GM18951 (cell line): ENCODE results near the gene LRP1.

ENCODE experiments used
- POLR2A ChIP-seq: IDR thresholded peaks from 4 replicates; pipeline ENCODE4 v1.6.1; 2011; ENCODE audit warnings: mild to moderate bottlenecking; ENCODE audit not compliant: insufficient read length, insufficient read depth; ENCODE audit errors: extremely low read depth
- in situ Hi-C: fragments of 300-500 bp; cut with MboI; formaldehyde crosslinking; loops from one replicate; pipeline ENCODE4 v1.12.0; 2022; ENCODE audit warnings: low sequenced_read_pairs, mixed read lengths, inconsistent platforms; ENCODE audit not compliant: unreplicated experiment

LRP1 gene

GRCh38 chr12:57191410-57191809 lies 63.1 kb downstream of the LRP1 start:
- in situ Hi-C loops = no loop called here
- TF ChIP-seq POLR2A = no peak

DNA sequence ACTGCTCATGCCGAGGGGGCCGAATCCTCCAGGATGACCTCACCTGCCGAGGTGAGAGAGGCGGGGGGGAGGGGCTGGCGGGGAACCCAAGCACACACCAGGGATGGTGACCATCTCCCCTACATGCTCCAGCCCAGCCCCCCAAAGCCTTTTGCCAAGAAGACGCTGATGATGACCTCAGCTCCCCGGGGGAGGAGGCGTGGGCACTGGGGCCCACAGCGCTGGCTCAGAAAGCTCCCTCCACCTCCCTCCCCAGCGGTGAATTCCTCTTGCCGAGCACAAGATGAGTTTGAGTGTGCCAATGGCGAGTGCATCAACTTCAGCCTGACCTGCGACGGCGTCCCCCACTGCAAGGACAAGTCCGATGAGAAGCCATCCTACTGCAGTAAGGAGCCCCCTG lies 64.6 kb downstream of the LRP1 start:
- in situ Hi-C loops = no loop called here
- no peak for TF ChIP-seq POLR2A

DNA sequence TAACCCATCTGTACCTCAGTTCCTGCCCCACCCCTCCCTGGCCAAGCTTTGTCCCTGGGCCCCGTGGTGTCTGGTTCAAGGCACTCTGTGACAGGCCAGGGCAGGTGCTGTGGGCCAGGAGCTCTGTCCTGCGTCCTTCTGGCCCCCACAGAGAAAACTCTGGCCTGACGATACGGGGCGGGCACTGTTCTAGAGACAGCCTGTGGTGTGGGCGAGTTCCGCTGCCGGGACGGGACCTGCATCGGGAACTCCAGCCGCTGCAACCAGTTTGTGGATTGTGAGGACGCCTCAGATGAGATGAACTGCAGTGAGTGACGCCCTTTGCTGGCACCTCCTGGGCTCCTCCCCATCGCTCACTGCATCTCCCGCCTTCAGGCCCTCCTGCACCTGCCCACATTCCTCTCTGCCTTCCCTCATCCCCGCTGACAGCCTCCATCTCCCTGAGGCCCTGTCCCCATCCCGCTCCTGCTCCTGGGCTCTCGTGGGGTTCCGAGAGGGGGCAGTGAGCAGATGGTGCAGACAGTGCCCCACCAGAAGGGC lies 65.5 kb downstream of the LRP1 start:
- in situ Hi-C loops = no loop called here
- no peak for TF ChIP-seq POLR2A

GRCh38 chr12:57194253-57194652 lies 66.0 kb downstream of the LRP1 start:
- TF ChIP-seq POLR2A = no peak
- in situ Hi-C loops = no loop called here

DNA sequence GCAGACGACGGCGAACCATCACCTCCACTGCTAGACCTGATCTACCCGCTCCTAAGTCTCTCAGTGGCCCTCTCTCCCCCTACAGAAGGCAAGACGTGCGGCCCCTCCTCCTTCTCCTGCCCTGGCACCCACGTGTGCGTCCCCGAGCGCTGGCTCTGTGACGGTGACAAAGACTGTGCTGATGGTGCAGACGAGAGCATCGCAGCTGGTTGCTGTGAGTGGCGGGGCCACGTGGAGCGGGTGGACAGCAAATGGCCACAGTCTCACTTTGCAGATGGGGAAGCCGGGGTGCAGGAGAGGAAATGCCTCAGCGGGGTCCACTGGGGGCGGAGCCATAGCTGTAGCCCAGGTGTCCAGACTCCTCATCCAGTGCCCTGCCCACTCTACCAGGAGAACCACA lies 66.9 kb downstream of the LRP1 start:
- TF ChIP-seq POLR2A = no peak
- in situ Hi-C loops = no loop called here

DNA sequence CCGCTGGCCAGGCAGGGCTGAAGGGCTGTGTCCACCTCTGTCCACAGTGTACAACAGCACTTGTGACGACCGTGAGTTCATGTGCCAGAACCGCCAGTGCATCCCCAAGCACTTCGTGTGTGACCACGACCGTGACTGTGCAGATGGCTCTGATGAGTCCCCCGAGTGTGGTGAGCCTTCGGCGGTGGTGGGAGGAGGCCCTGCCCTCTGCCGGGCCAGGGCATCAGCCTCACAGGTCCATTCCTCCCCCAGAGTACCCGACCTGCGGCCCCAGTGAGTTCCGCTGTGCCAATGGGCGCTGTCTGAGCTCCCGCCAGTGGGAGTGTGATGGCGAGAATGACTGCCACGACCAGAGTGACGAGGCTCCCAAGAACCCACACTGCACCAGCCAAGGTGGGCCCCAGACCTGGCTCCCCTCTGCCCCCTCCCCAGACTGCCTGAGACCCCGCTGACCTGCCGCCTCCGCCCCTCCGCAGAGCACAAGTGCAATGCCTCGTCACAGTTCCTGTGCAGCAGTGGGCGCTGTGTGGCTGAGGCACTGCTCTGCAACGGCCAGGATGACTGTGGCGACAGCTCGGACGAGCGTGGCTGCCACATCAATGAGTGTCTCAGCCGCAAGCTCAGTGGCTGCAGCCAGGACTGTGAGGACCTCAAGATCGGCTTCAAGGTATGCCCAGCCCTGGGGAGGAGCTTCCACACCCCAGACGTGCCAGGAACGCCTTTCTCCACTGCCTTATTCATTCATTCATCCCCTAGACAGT lies 67.5 kb downstream of the LRP1 start:
- no peak for TF ChIP-seq POLR2A
- in situ Hi-C loops = no loop called here

- TF ChIP-seq POLR2A = no peak
- in situ Hi-C loops = no loop called here
Measured at GRCh38 chr12:57196439-57196838, 68.2 kb downstream of the LRP1 start.

DNA sequence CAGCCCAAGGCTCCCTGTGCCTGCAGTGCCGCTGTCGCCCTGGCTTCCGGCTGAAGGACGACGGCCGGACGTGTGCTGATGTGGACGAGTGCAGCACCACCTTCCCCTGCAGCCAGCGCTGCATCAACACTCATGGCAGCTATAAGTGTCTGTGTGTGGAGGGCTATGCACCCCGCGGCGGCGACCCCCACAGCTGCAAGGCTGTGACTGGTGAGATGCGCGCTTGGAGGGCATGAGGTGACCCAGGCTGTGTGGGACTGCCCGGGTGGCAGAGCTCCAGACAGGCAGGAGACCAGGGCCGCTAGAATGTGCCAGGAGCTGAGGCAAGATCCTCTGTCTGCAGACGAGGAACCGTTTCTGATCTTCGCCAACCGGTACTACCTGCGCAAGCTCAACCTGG lies 68.7 kb downstream of the LRP1 start:
- in situ Hi-C loops = no loop called here
- no peak for TF ChIP-seq POLR2A

DNA sequence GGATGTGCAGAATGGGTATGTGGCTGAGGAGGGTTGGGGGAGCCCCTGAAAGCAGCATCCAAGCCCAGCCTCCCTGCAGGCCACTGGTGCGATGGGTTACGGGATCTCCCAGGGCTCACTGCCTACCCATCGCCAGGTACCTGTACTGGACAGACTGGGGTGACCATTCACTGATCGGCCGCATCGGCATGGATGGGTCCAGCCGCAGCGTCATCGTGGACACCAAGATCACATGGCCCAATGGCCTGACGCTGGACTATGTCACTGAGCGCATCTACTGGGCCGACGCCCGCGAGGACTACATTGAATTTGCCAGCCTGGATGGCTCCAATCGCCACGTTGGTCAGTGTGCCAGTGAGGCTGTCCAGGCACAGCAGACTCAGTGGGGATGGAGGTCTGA lies 70.0 kb downstream of the LRP1 start:
- in situ Hi-C loops = no loop called here
- no peak for TF ChIP-seq POLR2A

GRCh38 chr12:57199191-57199590 lies 70.9 kb downstream of the LRP1 start:
- no peak for TF ChIP-seq POLR2A
- in situ Hi-C loops = no loop called here

DNA sequence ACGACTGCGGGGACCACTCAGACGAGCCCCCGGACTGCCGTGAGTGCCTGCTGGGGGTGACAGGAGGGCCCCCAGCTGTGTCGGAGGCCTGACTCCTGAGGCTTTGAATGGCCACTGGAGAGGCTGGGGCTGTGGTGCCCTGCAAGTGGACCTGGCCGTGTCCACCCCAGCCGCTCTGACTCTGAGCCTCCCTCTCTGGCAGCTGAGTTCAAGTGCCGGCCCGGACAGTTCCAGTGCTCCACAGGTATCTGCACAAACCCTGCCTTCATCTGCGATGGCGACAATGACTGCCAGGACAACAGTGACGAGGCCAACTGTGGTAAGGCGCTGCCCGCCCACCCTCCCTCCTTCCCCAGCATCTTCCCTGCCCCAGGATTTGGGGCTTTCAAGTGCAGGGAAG lies 72.2 kb downstream of the LRP1 start:
- TF ChIP-seq POLR2A = no peak
- in situ Hi-C loops = no loop called here

DNA sequence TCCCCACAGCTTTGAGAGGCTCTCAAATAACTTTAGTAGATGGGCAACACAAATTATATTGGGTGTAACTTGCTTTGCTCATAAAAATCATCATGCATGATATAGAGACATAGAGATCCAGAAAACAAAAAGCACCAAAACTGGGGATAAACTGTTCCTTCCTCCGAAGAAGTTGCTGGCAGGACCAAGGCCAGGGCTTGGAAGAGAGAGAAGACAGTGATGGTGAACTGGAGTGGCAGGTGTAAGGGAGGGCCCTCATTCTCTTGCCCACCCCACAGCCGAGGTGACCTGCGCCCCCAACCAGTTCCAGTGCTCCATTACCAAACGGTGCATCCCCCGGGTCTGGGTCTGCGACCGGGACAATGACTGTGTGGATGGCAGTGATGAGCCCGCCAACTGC lies 72.9 kb downstream of the LRP1 start:
- TF ChIP-seq POLR2A = no peak
- in situ Hi-C loops = no loop called here

DNA sequence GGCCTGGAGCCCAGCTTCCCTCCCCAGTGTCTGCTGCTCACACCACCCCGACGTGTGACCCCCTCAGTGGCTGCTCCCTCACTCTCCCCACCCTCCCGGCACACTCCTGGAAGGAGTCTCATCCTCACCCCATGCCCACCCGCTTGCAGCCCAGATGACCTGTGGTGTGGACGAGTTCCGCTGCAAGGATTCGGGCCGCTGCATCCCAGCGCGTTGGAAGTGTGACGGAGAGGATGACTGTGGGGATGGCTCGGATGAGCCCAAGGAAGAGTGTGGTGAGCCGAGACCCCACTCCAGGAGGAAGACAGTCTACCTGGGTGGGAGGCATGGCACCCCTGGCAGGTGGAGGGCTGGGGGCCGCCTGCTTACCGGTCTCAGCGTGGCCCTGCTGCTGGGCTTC lies 73.3 kb downstream of the LRP1 start:
- TF ChIP-seq POLR2A = no peak
- in situ Hi-C loops = no loop called here

GRCh38 chr12:57202321-57202720 lies 74.0 kb downstream of the LRP1 start:
- TF ChIP-seq POLR2A = no peak
- in situ Hi-C loops = no loop called here

GRCh38 chr12:57203201-57203600 lies 74.9 kb downstream of the LRP1 start:
- TF ChIP-seq POLR2A = no peak
- in situ Hi-C loops = no loop called here

GRCh38 chr12:57203791-57204190 lies 75.5 kb downstream of the LRP1 start:
- no peak for TF ChIP-seq POLR2A
- in situ Hi-C loops = no loop called here
